Sciatic nerve (tissue), 2 donors: Measurements from ENCODE around the gene RHBDL3. TPM values are rescaled to one million over a fixed set of nuclear protein-coding genes. Genes with fewer than 3 reads are reported as not detected.
A peak's percentile ranks its signal among the peaks of the same experiment; 100 is the strongest.

Source experiments
- ATAC-seq: fragments of 200-7000 bp; cut with Tn5 transposase; one replicate; pipeline ENCODE4 v1.9.1; 2020; ENCODE audit warnings: mild to moderate bottlenecking, moderate library complexity
- DNase-seq: peaks from one replicate; pipeline ENCODE4 v3.0.0-alpha.2; 2020; ENCODE audit warnings: low spot score
- intact Hi-C: fragments of 100-400 bp; cut with DNase I; formaldehyde crosslinking; loops from one replicate; pipeline ENCODE4 v1.14.2; 2022
- total RNA-seq: library from RNA; stranded (reverse); fragmentation: NEBNext Ultra II Directional; extraction: Animal tissue kit (Norgen Biotek cat#: 25700); gene quantifications from one replicate; pipeline ENCODE4 v1.2.1, GENCODE V29; 2021
- donor health status: DM: no; HTN: no; CAD: no.
- donor health status: DM: no; HTN: no; CAD: no.

RHBDL3 gene
- total RNA-seq, 1 donor from 2014 or later, result 1.1 TPM

DNA sequence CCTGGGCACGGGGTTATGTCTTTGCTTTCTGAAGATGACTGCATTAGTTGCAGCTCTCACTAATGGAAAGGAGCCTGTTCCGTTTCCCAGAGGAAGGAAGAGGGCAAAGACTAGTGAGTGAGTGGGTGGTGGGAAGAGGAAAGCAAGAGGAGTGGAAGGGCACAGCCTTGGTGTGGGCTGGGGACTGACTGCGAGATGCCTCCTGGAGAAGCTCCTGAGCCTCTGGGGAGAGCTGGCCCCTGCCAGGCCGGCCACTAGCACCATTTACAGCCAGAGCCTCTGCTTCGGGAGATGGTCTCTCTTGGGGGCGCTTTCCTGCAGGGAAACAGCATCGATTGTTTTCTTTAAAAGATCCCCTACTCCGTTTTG, 825 bp upstream of the RHBDL3 start:
- ATAC-seq, result peak; percentile 33
- intact Hi-C loops, result no loop called here

DNA sequence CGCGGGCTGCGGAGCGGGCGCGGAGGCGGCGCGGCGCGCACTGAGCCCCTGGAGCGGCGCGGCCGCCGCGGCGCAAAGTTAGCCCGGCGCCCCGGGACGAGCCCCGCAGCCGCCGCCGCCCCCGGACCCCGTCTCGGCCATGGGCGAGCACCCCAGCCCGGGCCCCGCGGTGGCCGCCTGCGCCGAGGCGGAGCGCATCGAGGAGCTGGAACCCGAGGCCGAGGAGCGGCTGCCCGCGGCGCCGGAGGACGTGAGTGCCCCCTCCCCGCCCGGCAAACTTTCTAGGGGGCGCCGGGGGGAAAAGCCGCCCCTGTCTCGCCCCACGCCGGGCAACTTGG, 388 bp downstream of the RHBDL3 start:
- DNase-seq (no peak), ATAC-seq (no peak)
- intact Hi-C loops, result no loop called here

More for the DNA sequence above, 825 bp upstream of the RHBDL3 start:
- DNase-seq, result no peak

DNA sequence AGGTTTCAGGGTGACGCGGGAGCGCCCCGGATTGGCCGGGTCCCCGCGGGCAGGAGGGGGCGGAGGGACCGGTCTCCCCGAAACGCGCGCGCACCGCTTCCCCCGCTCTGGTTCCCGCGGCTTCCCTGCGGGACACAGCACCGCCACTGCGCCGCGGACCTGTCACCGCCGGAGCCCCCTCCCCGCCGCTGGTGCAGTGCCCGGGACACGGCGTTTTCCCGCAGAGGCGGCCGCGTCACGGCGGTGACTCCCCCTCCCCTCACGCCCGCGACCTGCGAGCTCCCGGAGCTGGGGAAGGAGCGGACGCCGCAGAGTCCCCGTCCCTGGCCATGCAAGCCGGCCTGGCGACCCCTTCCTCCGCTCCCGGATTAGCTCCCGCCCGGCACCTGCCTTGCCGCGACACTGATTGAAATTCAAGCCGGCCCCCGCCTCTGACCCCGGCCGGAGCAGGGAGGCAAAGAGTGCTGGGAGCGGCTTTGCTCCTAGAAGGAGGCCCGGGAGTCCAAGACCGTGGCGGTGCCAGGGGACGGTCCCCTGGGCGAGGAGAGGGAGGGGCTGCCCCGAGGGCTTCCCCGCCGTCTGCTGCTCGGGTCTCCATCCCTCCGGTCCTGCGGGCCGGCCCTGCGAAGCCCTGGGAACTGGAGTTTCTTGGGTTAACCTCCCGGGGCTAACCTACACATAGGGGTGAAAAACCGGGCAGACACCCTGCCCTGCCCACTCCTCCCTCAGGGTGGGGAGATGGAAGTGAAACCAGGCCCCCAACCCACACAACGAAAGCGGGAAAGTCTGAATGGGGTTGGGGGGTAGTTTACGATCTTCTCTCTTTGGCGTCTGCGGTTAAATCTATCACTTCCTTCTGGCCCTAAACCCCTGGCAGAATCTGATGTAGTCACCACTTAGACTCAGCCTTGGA, 1.0 kb downstream of the RHBDL3 start:
- ATAC-seq (peak; percentile 24), DNase-seq (no peak)
- intact Hi-C loops, result no loop called here

DNA sequence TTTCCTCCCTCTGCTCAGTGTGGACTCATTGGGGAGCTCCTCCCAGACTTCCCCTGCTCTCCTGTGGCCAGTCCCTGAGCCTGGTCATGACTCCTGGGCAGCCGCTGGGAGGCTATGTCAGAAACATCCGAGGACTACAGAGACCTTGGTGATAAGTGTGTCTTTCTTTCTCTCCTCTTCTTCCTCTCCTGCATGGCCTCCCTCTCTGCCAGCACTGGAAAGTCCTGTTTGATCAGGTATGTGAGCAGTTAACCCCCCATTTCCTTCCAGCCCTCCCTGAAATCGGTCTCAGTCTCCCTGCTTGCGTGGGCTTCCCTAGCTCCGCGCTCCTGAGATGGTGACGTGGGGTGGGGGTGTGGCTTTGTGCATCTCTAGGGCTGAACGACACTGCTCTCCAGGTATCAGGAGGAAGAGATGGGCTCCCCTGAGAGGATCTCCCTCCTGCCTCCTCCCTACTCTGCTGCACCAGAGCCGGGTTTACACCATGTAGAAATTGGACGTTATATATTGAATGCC, 2.1 kb downstream of the RHBDL3 start:
- DNase-seq, result no peak
- intact Hi-C loops, result no loop called here
- ATAC-seq, result no peak

DNA sequence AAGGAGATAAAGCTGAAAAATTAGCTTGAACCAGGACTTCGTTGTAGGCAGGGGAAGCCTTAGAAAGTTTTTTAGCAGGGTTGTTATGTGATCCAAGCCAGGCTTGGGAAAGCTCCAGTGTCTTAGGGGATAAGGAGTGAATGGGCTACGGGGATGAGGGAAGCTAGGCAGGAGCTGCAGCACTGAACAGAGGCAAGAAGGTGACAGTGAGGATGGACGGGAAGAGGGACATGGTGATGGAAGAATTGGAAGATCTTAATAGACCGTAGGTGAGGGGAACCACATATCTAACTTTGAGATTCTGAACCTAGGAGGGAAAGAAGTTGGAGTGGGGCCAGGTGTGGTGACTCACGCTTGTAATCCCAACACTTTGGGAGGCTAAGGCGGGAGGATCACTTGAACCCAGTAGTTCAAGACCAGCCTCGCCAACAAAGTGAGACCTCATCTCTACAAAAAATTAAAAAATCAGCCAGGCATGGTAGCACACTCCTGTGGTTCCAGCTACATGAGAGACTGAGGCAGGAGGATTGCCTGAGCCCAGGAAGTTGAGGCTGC, 3.2 kb downstream of the RHBDL3 start:
- intact Hi-C loops, result no loop called here

DNA sequence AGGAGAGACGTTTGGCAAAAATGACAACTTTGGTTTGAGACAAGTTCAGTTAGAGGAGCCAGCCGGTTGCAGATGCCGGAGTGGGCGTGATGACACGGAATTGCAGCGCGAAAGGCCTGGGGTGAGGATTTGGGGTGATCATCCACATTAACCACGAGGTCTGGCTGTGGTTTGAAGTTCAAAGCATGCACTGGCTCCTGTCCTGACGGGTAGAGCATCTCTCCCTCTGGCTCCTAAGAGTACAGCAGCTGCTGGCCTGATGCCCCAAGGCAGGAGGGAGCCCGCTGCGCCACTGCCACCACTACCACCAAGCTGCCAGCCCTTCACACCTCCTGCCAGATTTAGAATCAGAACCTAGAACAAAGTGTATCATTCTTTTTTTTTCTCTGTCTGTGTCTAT, 3.7 kb downstream of the RHBDL3 start:
- no peak for DNase-seq
- ATAC-seq, result no peak
- intact Hi-C loops, result no loop called here

More for the DNA sequence above, 3.2 kb downstream of the RHBDL3 start:
- DNase-seq (no peak), ATAC-seq (no peak)

DNA sequence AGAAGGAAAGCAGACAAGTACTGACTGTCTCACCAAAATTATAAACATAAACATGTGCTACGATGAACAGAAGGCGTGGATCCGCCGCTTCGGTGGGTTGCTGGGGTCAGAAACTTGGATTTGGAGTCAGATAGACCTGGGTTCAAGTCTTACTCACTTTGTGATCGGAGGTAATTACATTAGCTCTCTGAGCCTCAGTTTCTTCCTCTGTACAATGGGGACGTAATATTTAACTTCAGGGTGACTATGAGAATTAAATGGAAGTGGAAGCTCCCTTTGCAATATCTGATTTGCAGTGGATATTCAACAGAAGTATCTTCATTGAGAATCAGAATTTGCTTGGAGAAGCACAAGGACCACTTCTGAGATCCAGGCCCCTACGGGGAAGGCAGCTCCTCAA, 6.2 kb downstream of the RHBDL3 start:
- DNase-seq (no peak), ATAC-seq (no peak)
- intact Hi-C loops, result no loop called here

DNA sequence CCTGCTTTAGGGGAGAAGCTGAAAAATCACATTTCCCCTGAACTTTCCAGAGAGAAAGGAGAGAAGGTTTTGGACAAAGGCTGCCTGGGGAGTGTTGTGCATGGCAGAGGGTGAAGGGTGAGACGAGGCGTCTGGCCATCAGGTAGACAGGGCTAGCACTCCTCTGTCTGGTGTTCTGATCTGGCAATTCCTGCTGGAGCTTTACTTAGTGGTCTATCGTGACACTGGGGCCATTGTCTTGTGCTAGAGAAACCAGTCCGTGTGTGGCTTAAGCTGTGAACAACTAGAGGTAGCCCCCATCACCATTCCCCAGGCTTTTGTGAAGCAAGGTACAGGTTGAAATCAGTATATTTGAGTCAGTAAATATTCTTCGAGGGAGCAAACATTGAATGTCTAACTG, 8.5 kb downstream of the RHBDL3 start:
- no peak for DNase-seq
- intact Hi-C loops, result no loop called here
- ATAC-seq, result no peak

DNA sequence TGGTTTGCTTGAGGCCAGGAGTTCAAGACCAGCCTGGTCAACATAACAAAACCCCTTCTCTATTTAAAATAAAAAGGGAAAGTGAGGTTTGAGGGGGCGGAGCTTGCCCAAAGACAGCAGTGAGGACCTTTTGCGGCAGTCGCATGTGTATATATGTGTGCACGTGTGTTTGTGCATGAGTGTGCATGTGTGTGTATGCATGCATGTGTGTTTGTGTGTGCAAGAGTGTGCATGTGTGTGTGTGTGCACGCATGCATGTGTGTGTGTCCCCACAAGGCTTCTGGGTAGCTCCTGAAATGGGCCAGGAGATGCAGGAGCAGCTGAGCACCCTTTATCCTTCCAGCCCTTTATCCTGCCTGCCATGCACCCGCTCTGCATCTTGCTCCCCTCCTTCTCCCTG, 9.0 kb downstream of the RHBDL3 start:
- intact Hi-C loops, result no loop called here
- ATAC-seq (no peak), DNase-seq (no peak)

DNA sequence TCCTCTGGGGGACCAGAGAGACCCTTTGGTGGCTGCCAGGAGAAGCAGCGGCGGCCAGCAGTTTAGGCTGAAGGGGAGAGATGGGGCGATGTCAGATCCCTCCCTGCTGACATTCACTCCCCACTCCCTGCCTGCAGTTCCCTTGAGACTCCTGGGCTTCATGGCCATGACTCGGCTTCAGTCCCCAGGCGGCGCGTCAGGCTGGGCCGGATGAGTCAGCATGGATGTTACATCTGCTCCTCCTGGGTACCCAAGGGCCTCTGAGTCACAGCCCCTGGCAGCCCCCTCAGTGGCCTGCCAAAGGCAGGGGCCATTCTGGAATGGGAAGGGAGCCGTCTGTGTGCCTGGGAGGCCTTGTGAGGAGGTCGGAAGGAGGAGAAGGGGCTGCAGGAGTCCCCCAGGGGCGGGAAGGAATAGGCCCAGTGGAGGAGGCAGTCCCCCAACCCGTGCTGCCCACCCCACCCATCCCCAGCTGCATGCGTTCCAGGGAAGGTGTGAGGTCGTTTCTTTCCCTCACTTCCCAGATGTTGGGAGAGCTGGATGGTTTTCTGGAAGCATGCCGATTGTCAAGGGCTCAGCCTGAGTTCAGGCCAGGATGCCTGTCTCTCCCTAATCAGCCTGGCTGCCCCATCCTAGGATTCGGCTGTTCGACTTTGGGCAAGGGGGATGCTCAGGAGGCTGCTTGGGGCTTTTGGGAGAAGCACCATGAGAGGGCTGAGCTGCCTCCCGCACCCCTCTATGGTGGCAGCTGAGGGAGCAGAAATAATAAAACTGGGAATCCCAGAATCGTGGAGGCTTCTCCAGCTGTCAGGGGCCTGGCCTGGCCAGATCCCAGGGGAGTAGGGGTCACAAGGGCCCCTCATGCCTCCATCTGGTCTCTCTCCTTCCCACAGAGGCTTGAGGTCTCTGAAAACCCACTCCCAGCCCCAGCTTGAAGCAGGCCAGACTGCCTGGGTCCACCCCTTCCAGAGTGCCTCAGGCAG, 9.7 kb downstream of the RHBDL3 start:
- ATAC-seq, result peak; percentile 22
- DNase-seq, result no peak
- intact Hi-C loops, result no loop called here

DNA sequence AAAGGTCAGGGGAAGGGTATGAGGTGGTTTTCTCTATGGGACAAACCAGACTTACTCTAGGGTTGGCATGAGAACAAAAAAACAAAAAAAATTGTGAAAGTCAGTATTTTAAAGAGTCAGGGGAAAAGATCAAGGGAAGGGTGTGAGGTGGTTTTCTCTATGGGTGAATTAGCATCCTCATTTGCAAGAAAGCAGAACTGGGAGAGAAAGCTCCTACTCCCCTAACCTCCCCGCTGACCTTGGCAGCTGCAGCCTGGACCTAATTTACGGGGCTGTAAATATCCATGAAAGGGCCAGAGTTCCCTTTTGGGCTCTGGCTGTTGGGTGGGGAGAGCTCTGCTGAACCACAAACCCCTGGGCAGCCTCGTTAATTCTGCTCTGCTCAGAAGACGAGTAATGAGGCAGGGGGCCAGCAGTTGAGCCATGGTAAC, 10.6 kb downstream of the RHBDL3 start:
- intact Hi-C loops, result no loop called here
- ATAC-seq, result no peak
- DNase-seq, result no peak

DNA sequence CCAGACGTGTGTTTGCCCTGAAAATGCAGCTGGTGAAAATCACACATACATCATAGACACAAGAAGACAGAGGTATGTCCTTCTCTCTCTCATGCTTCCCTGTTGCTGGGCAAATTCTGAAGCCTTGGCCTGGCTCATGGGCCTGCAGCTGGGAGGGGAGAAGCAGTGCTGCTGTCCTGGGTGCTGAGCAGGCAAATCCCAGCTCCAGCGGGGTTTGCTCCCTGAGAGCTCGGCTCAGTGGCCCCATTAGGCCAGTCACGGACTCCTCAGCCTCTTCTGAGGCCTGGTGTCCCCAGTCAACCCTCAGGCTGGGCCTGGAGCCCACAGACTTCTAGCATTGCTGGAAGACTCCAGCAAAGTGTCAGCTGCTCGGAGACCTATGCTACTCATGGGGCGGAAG, 11.7 kb downstream of the RHBDL3 start:
- intact Hi-C loops, result no loop called here
- no peak for DNase-seq
- no peak for ATAC-seq

DNA sequence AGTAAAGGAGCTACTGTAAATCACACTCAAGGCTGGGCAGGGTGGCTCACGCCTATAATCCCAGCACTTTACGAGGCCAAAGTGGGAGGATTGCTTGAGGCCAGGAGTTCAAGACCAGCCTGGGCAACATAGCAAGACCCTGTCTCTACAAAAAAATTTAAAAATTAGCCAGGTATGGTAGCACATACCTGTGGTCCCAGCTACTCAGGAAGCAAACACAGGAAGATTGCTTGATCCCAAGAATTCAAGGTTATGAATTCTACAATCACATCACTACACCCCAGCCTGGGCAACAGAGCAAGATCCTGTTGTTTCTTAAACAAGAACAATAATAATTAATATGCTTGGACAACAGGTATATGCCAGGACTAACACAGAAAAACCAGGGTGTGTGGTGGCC, 13.2 kb downstream of the RHBDL3 start:
- ATAC-seq (no peak), DNase-seq (no peak)
- intact Hi-C loops, result no loop called here

DNA sequence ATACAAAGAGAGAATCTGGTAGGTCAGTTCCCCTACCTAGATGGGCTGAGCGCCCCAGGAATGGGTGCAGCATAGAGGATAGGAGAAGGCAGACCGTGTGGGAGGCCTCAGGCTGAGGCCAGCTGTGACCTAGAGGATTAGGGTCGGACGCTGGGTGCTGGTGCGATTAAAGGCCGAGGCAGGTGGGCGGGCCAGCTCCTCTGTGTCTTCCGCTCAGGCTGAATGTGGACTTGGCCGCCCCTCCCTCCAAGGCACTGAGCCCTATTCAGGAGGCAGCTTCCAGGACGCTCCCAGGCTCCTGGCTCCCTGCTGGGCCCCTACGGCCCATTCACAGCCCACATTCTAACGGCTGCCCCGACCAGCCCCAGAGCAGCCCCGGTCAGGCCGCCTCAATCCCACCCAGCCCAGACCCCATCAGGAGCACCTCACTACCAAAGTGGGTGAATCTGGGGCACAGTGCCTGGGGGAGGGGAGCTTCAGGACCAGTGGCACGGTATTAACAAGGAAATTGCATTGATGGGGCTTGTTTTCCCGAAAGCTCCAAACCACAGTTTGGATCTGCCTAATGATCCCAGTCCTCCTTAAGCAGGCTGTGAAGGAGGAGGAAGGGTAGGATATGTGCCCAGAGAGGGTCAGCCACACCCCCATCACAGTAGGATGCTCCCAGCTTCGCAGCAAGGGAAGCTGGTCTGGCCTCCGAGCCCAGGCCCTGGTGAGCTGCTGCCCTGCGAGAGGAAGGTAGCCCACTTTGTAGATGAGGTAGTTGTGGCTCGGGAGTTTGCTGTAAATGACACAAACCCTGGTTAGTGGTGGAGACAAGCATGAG, 14.5 kb downstream of the RHBDL3 start:
- intact Hi-C loops, result no loop called here
- ATAC-seq (no peak), DNase-seq (no peak)

DNA sequence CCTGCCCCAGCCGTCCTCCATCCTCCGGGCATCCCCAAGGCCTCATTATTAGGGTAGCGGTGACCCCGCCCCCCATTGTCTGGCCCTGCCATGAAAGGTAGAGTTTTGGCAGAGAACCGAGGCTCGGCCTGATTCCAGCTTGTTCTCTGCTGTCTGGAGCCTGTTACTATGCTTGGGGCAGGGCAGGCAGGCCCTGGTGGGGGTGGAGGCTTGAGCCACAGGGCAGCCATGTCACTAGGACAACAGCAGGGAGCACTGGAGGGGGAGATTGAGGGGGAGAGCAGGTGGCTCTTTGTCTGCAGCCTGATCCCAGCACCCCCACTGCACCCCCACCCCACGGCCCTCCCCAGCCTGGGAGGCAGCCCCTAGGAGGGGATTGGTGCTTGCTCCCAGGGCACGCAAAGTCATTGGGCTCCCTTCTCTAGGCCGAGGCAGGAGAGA, 15.4 kb downstream of the RHBDL3 start:
- ATAC-seq (peak; percentile 29), DNase-seq (peak; percentile 66)
- intact Hi-C loops, result no loop called here

DNA sequence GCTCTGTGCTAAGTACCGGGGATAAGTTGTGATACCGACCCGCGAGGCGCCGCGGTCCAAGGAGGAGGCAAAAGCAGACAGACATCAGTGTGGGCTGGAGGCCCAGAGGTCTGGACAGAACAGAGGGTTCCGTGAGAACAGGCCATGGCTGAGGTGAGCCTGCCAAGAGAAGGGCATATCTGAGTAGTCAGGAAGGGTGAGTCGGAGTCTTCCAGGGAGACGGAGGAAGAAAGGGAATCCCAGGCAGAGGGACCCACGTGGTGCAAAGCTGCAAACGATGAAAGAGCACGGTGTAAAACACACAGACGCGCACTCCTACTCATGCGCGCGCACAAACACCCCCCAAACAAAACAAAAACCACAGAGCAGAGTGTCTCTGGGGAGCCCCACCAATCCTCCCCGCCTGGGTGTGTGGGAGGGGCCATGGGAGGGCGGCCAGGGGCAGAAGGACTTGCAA, 18.1 kb downstream of the RHBDL3 start:
- no peak for ATAC-seq
- no peak for DNase-seq
- intact Hi-C loops, result no loop called here

DNA sequence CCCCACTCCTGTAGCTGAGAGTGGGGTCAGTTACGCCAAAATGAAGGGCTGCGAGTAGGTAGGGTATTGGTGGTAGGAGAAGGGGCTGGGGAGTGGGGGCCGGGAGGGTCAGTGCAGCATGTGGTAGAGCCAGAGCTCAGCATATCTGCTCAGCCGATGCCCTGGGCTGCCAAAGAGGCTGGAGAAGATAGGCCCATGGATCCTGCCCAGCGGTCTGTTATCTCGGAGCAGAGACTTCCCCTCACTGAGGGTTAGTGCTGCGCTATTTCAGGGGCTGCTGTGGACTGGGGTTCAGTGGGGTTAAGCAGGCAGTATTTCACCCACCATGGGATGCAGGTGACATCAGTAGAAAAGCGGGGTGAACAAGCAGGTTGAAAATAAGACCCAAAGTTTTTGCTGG, 19.7 kb downstream of the RHBDL3 start:
- DNase-seq (no peak), ATAC-seq (no peak)
- intact Hi-C loops, result no loop called here

DNA sequence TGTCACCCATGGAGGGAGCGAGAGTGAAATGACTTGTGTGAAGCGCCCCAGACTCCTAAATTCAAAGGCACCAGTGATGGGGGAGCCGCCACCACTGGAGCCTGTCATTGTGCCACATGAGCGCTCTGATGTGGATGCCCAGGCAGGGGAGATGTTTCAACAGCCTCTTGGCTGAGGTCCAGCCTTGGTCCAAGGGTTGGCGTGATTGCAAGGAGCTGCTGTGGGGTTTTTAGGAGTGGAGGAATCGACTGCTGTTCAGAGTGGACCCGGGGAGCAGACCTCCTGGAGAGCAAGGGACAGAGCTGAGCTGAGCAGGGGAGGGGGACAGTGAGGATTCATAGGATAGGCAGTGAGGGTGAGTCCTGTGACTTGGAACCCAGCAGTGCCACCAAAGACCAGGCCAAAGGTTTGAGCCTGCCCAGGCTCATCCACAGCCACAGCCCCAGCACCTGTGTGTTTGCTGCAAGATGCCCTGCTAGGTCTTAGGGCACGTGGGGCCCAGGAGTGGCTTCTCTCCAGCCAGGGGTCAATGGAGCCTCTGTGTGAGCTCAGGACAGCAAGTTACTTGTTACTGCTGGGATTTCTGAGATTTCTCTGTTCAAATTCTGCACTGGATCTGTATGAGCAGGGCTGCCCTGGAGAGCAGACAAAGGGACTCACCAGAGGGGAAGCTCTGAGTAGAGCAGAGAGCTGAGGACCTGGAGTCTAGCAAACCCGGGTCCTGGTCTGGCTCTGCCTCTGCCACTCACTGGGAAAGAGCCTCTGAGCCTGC, 20.3 kb downstream of the RHBDL3 start:
- DNase-seq (no peak), ATAC-seq (no peak)
- intact Hi-C loops, result no loop called here
